Dendritic cell treated with granulocyte-macrophage colony-stimulating factor and Interleukin-4, amounts not matched to agents 40 ng/mL and 50 ng/mL, for 4 days (primary cell): ENCODE results near the gene CDCP1.
"Not testable (repeated sequence)": the region's sequence is repeated elsewhere in the genome, so short reads cannot be mapped to it uniquely, and the experiment has no call there.

Experiments used
- H3K27ac Mint-ChIP-seq: one replicate; pipeline ENCODE4 v1.8.0; 2022; ENCODE audit warnings: mild to moderate bottlenecking, mixed read lengths
- H3K27me3 Mint-ChIP-seq: one replicate; pipeline ENCODE4 v1.8.0; 2022; ENCODE audit warnings: mild to moderate bottlenecking, mixed read lengths
- H3K36me3 Mint-ChIP-seq: one replicate; pipeline ENCODE4 v1.8.0; 2022; ENCODE audit warnings: low read depth, mixed read lengths
- H3K4me1 Mint-ChIP-seq: one replicate; pipeline ENCODE4 v1.8.0; 2022; ENCODE audit warnings: low read depth, mixed read lengths
- H3K4me3 Mint-ChIP-seq: one replicate; pipeline ENCODE4 v1.8.0; 2022; ENCODE audit warnings: mild to moderate bottlenecking, moderate library complexity, mixed read lengths
- H3K9me3 Mint-ChIP-seq: one replicate; pipeline ENCODE4 v1.8.0; 2022; ENCODE audit warnings: mixed read lengths
- intact Hi-C: fragments of 100-400 bp; cut with micrococcal nuclease; formaldehyde crosslinking; loops from one replicate; pipeline ENCODE4 v1.15.0; 2022

CDCP1 gene

GRCh38 chr3:45084820-45085816, 61.1 kb downstream of the CDCP1 start:
- no peak overlapping the region for H3K4me3 Mint-ChIP-seq
- peaks cover 18% of the 10 kb centered on the region for H3K9me3 Mint-ChIP-seq
- peaks cover 95% of the 10 kb centered on the region for H3K36me3 Mint-ChIP-seq

GRCh38 chr3:45084361-45084760, 61.8 kb downstream of the CDCP1 start:
- intact Hi-C loops: no loop called here
- peaks cover 22% of the 10 kb centered on the region for H3K9me3 Mint-ChIP-seq
- peaks cover 16% of the 10 kb centered on the region for H3K4me1 Mint-ChIP-seq
- H3K27ac Mint-ChIP-seq: no peak overlapping the region
- H3K36me3 Mint-ChIP-seq: peaks cover 90% of the 10 kb centered on the region
- no peaks in the 10 kb centered on the region for H3K27me3 Mint-ChIP-seq
- H3K4me3 Mint-ChIP-seq: no peak overlapping the region

More at GRCh38 chr3:45084820-45085816, 61.1 kb downstream of the CDCP1 start:
- Mint-ChIP-seq H3K27me3 (no peaks in the 10 kb centered on the region), H3K4me1 (peaks cover 9% of the 10 kb centered on the region), H3K27ac (no peak overlapping the region)
- intact Hi-C loops: no loop called here

GRCh38 chr3:45083023-45083422, 63.2 kb downstream of the CDCP1 start:
- Mint-ChIP-seq H3K9me3 (peaks cover 22% of the 10 kb centered on the region), H3K36me3 (peaks cover 76% of the 10 kb centered on the region), H3K4me1 (peaks cover 23% of the 10 kb centered on the region), H3K27me3 (no peaks in the 10 kb centered on the region), H3K4me3 (no peak overlapping the region), H3K27ac (no peak overlapping the region)
- intact Hi-C loops: no loop called here

- Mint-ChIP-seq H3K27me3 (no peaks in the 10 kb centered on the region), H3K36me3 (peaks cover 68% of the 10 kb centered on the region), H3K27ac (no peak overlapping the region), H3K4me3 (no peak overlapping the region), H3K4me1 (peaks cover 32% of the 10 kb centered on the region), H3K9me3 (peaks cover 22% of the 10 kb centered on the region)
- intact Hi-C loops: no loop called here
These were observed 64.0 kb downstream of the CDCP1 start for GRCh38 chr3:45082142-45082538.

GRCh38 chr3:45081506-45082141, 64.6 kb downstream of the CDCP1 start:
- peaks cover 37% of the 10 kb centered on the region for H3K4me1 Mint-ChIP-seq
- H3K36me3 Mint-ChIP-seq: peaks cover 62% of the 10 kb centered on the region
- H3K27ac Mint-ChIP-seq: no peak overlapping the region
- H3K9me3 Mint-ChIP-seq: peaks cover 22% of the 10 kb centered on the region
- no peaks in the 10 kb centered on the region for H3K27me3 Mint-ChIP-seq
- no peak overlapping the region for H3K4me3 Mint-ChIP-seq
- intact Hi-C loops: no loop called here

- H3K27ac Mint-ChIP-seq: peak overlapping the region; percentile 36
- H3K4me1 Mint-ChIP-seq: peaks cover 45% of the 10 kb centered on the region
- H3K36me3 Mint-ChIP-seq: peaks cover 54% of the 10 kb centered on the region
- H3K4me3 Mint-ChIP-seq: no peak overlapping the region
- intact Hi-C loops: no loop called here
- no peaks in the 10 kb centered on the region for H3K27me3 Mint-ChIP-seq
- H3K9me3 Mint-ChIP-seq: peaks cover 22% of the 10 kb centered on the region
These were observed 65.4 kb downstream of the CDCP1 start for GRCh38 chr3:45080824-45081223.

- Mint-ChIP-seq H3K4me1 (peaks cover 51% of the 10 kb centered on the region), H3K36me3 (peaks cover 43% of the 10 kb centered on the region), H3K27ac (peak overlapping the region; percentile 36), H3K27me3 (no peaks in the 10 kb centered on the region), H3K4me3 (no peak overlapping the region), H3K9me3 (peaks cover 22% of the 10 kb centered on the region)
- intact Hi-C loops: no loop called here
These were observed 66.5 kb downstream of the CDCP1 start for GRCh38 chr3:45079715-45080114.

- Mint-ChIP-seq H3K27ac (peak overlapping the region; percentile 36), H3K4me1 (peaks cover 58% of the 10 kb centered on the region), H3K4me3 (no peak overlapping the region), H3K9me3 (peaks cover 22% of the 10 kb centered on the region), H3K36me3 (peaks cover 36% of the 10 kb centered on the region), H3K27me3 (no peaks in the 10 kb centered on the region)
- intact Hi-C loops: no loop called here
These were observed 67.2 kb downstream of the CDCP1 start for GRCh38 chr3:45078910-45079522.

- intact Hi-C loops, H3K27ac Mint-ChIP-seq, H3K27me3 Mint-ChIP-seq, H3K4me3 Mint-ChIP-seq: not testable (repeated sequence)
- Mint-ChIP-seq H3K4me1 (peaks cover 62% of the 10 kb centered on the region), H3K9me3 (peaks cover 22% of the 10 kb centered on the region), H3K36me3 (peaks cover 29% of the 10 kb centered on the region)
These were observed 67.9 kb downstream of the CDCP1 start for GRCh38 chr3:45078256-45078655.

GRCh38 chr3:45075821-45076625, 70.2 kb downstream of the CDCP1 start:
- H3K27me3 Mint-ChIP-seq: no peaks in the 10 kb centered on the region
- intact Hi-C loops: no loop called here
- H3K36me3 Mint-ChIP-seq: peaks cover 10% of the 10 kb centered on the region
- peaks cover 12% of the 10 kb centered on the region for H3K9me3 Mint-ChIP-seq
- no peak overlapping the region for H3K4me3 Mint-ChIP-seq
- H3K4me1 Mint-ChIP-seq: peaks cover 62% of the 10 kb centered on the region
- H3K27ac Mint-ChIP-seq: peak overlapping the region; percentile 37

GRCh38 chr3:45071075-45071474, 75.1 kb downstream of the CDCP1 start:
- no peaks in the 10 kb centered on the region for H3K36me3 Mint-ChIP-seq
- no peak overlapping the region for H3K4me3 Mint-ChIP-seq
- no peaks in the 10 kb centered on the region for H3K9me3 Mint-ChIP-seq
- peaks cover 48% of the 10 kb centered on the region for H3K4me1 Mint-ChIP-seq
- intact Hi-C loops: no loop called here
- H3K27ac Mint-ChIP-seq: no peak overlapping the region
- no peaks in the 10 kb centered on the region for H3K27me3 Mint-ChIP-seq

- H3K9me3 Mint-ChIP-seq: no peaks in the 10 kb centered on the region
- H3K4me1 Mint-ChIP-seq: peaks cover 50% of the 10 kb centered on the region
- H3K27ac Mint-ChIP-seq: no peak overlapping the region
- H3K36me3 Mint-ChIP-seq: no peaks in the 10 kb centered on the region
- intact Hi-C loops: loop anchor here (5.0 kb wide), 1 partner anchor 74 kb away; no protein-coding TSS in a partner anchor
- no peak overlapping the region for H3K4me3 Mint-ChIP-seq
- no peaks in the 10 kb centered on the region for H3K27me3 Mint-ChIP-seq
These were observed 78.2 kb downstream of the CDCP1 start for GRCh38 chr3:45067941-45068340.

- no peak overlapping the region for H3K4me3 Mint-ChIP-seq
- no peaks in the 10 kb centered on the region for H3K27me3 Mint-ChIP-seq
- peaks cover 54% of the 10 kb centered on the region for H3K4me1 Mint-ChIP-seq
- H3K27ac Mint-ChIP-seq: peak overlapping the region; percentile 97
- intact Hi-C loops: loop anchor here (5.0 kb wide), 1 partner anchor 75 kb away; no protein-coding TSS in a partner anchor
- H3K9me3 Mint-ChIP-seq: no peaks in the 10 kb centered on the region
- no peaks in the 10 kb centered on the region for H3K36me3 Mint-ChIP-seq
These were observed 78.7 kb downstream of the CDCP1 start for GRCh38 chr3:45067486-45067885.
